Activated CD4-positive, alpha-beta T cell treated with anti-CD3 and anti-CD28 coated beads, Interleukin-2, amount 50 U/mL, for 1 hour (primary cell): Measurements from ENCODE around the gene ZNF600.
"Not testable (repeated sequence)": the region's sequence is repeated elsewhere in the genome, so short reads cannot be mapped to it uniquely, and the experiment has no call there.

ENCODE experiments used
- DNase-seq: peaks from one replicate; pipeline ENCODE4 v3.0.0-alpha.2; 2020

The ZNF600 gene

GRCh38 chr19:52741371-52741770, 45.2 kb downstream of the ZNF600 start:
- not testable (repeated sequence) for DNase-seq

GRCh38 chr19:52739576-52739975, 47.0 kb downstream of the ZNF600 start:
- no peak for DNase-seq

- DNase-seq = no peak
Observed at GRCh38 chr19:52735734-52736133, 50.9 kb downstream of the ZNF600 start.

DNA sequence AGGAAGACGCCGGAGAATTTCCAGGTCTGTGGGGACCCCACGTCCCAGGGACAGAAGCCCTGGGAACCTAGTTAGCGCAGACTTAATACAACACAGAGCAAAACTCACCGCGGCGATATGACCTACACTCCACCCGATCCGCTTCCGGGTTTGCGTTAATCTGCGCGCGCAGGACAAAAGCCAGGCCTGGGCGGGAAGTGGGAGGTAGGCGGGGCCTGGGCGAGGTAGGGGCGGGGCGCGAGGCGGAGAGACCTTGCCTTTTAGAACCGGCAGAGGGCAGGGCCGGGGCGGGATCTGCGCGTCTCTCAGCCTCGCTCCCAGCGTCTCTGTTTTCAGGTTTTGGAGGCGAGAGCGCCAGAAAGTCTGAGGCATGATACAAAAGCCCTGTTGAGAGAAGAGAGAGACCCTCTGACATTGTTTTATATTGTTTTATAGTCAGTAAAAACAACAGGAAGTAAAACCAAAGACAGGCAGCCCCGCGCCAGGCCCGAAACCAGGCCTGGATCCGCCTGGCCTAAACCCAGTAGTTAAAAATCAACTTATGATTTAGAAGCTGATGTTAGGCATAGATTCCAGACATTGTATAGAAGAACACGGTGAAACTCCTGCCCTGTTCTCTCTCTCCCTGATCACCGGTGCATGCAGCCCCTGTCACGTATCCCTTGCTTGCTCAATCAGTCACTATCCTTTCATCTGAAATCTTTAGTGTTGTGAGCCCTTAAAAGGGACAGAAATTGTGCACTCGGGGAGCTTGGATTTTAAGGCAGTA, 51.5 kb downstream of the ZNF600 start, which contains the start of gene ZNF611:
ZNF611 (minus strand) TSS at position 152 of the 769 bp plus-strand sequence. CDS start 19,150 bp downstream, outside the sequence.
- peak; percentile 100 for DNase-seq

DNA sequence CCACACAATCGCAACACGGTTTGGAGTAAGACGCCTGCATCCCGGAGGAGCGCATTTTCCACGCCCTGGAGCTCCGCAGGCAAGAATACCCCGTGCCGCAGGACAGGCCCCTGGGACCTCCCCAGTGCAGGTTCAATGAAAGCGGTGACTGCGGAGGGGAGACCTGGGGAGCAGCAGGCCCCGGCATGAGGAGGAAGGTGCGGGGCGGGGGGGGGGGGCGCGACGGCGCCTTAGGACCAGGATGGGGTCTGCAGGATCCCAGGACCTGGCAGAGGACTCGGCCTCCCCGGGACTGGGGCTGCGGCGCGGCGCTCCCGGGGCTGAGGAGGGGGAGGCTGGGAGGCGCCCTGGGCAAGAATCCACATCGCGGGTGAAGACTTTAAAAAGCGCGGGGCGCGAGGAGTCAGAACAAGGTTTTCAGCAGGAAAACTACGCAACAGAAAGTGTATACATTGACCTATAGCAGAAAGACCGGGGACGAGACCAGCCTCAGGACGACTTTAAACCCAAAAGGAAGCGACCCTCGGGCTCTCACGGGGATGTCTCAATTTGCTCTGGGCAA, 52.2 kb downstream of the ZNF600 start:
- DNase-seq = no peak

- DNase-seq = not testable (repeated sequence)
Observed at GRCh38 chr19:52726051-52726450, 60.5 kb downstream of the ZNF600 start.

DNA sequence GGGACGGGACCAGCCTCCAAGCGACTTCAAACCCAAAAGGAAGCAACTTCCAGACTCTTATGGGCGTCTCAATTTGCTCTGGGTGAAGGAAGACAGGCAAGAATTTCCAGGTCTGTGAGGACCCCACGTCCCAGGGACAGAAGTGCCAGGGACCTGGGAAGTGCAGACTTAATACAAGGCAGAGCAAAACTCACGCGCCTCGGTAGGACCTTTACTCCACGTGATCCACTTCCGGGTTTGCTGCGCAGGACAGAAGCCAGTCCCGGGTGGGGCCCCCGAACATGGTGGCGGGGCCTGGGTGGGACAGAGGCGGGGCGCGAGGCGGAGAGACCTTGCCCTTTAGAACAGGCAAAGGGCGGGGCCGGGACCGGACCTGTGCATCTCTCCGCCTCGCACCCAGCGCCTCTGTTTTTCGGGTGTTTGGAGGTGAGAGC, 61.0 kb downstream of the ZNF600 start:
- DNase-seq = no peak

DNA sequence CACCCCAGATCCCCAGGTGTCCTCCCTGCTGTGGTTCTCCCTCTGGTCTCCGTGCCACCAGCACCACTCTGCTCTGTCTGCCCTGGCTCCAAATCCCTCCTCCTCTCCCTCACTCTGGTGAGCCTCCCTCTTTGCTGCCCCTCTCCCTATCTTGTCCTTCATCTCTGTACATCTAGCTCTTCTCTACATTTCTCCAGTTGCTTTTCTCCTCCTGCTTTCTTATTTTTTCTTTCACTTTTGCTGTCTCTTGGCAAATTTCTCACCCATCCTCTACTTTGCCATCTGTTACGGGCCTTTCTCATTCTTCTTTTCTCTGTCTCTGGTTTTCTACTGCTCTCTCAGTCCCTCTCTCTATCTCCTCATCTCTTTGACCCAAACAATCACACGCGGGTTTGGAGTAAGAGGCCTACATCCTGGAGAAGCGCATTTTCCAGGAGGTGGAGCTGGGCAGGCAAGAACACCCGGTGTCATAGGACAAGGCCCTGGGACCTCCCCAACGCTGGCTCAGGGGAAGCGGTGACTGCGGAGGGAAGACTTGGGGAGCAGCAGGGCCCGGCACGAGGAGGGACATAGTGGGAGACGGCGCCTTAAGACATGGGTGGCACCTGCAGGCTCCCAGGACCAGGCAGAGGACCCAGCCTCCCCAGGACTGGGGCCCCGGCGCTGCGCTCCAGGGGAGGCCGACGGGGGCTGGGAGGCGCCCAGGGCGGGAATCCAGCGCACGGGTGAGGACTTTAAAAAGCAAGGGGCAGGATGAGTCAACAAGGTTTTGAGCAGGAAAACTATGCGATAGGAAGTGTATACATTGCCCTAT, 61.7 kb downstream of the ZNF600 start:
- no peak for DNase-seq

- not testable (repeated sequence) for DNase-seq
Observed at GRCh38 chr19:52723907-52724598, 62.5 kb downstream of the ZNF600 start.

DNA sequence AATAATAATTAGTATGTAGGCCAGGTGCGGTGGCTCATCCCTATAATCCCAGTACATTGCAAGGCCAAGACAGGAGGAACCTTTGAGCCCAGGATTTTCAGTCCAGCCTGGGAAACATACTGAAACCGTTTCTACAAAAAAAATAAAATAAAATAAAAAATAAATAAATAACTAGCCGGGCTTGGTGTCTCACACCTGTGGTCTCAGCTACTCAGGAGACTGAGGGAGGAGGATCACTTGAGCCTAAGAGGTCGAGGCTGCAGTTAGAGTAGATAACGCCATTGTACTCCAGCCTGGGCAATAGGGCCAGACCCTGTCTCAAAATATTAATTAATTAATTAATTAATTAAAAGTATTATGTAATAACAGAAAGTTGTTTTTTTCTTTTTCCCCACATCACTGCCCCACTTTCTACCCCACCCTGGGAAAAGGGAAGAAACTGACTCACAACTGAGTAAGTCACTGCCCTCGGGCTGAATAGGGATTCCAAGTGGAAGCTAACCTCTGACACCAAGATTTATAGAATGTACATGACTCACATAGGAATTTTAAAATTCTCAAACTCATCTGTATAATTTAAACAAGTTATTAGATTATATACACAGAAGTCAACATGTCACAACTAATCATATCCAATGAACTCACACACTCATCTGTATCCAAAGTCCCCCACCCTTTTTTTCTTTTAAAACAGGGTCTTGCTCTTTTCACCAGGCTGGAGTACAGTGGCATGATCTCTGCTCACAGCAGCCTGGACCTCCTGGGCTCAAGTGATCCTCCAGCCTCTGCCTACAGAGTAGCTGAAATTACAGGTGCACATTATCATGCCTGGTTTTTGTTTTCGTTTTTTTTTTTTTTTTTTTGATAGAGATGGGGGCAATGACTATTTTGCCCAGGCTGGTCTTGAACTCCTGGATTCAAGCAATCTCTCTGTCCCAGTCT, 64.3 kb downstream of the ZNF600 start:
- DNase-seq = no peak

DNA sequence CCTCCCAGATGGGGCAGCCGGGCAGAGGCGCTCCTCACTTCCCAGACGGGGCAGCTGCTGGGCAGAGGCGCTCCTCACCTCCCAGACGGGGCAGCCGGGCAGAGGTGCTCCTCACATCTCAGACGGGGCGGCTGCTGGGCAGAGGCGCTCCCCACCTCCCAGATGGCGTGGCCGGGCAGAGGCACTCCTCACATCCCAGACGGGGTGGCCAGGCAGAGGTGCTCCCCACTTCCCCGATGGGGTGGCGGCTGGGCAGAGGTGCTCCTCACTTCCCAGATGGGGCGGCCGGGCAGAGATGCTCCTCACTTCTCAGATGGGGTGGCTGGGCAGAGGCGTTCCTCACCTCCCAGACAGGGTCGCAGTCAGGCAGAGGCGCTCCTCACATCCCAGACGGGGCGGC, 66.0 kb downstream of the ZNF600 start:
- DNase-seq = not testable (repeated sequence)

GRCh38 chr19:52716522-52716921, 70.1 kb downstream of the ZNF600 start:
- DNase-seq = no peak

DNA sequence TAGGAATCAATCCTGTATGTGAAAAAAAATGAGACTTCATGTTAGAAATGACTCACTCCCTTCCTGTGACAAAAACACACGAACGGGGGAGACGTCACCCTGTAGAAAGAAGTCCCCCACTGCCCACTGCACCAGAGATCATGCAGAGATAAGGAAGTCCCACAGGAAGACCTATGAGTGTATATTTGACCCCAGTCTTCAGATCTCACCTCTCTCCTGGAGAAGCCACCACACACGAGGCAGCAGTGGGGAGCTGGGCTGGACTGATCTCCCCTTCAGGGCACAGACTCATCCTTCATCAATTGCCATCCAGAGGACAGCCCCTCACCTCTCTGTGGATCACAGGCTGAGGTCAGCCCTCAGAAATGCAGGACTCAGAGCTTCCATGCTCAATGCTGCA, 70.7 kb downstream of the ZNF600 start:
- DNase-seq = not testable (repeated sequence)

- not testable (repeated sequence) for DNase-seq
Observed at GRCh38 chr19:52715330-52715729, 71.3 kb downstream of the ZNF600 start.
